ENCODE measurements around the gene UBAP2. TPM values are rescaled to one million over a fixed set of nuclear protein-coding genes. Genes with fewer than 3 reads are reported as not detected.

Gene UBAP2
- total RNA-seq, 2 experiments from 2014 or later, result 24.7 to 26.5 TPM

DNA sequence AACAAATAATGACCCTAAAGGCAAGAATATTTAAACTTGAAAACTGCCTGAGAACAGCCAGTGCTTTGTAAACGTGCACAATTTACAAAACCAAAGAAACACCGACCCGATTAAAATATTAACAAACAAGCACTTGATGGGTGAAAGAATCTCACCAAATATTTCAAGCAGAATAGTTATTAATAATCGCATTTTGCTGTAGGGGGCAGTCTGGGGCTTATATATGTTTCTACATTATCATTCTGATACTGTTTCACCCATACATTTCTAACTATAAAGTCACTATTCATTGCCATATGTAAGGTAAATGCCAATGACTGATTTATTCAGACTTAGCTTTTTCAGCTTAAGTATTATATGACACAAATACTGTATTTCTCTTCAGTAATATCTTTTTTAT lies 37.7 kb downstream of the UBAP2 start:
- POLR2A ChIA-PET, result no interaction called here
- Histone ChIP-seq H3K9me3 (ENCODE audit: control insufficient read depth in 1 of 2, insufficient read depth in 1 of 2, low read length in 2 of 2) (no peaks in the 10 kb centered on the region), H3K27me3 (ENCODE audit: control insufficient read depth in 1 of 2, insufficient read depth in 2 of 2, low read length in 2 of 2) (no peaks in the 10 kb centered on the region), H3K4me1 (ENCODE audit: insufficient read depth, low read length) (no peaks in the 10 kb centered on the region), H3K4me3 (ENCODE audit: low read length) (no peak overlapping the region), H3K36me3 (ENCODE audit: insufficient read depth, low read length) (peaks cover 17% of the 10 kb centered on the region), H3K27ac (ENCODE audit: low read depth in 1 of 2, low read length in 2 of 2) (no peak overlapping the region)
- CTCF ChIA-PET, result interaction anchor here (0.6 to 1.4 kb wide), 2 partner anchors 63 to 257 kb away, joined by 3 read pairs; no protein-coding TSS in a partner anchor
- Mint-ChIP-seq H3K27ac (no peak overlapping the region), H3K9me3 (no peaks in the 10 kb centered on the region), H3K4me3 (no peak overlapping the region), H3K4me1 (ENCODE audit: low read depth) (no peaks in the 10 kb centered on the region), H3K36me3 (ENCODE audit: low read depth) (peaks cover 55% of the 10 kb centered on the region), H3K27me3 (no peaks in the 10 kb centered on the region)
- peak; percentile 48 for ATAC-seq (ENCODE audit: poor library complexity)
- DNase-seq, result peak in 4 of 14 experiments; percentile 15 to 43 (median 40)
- intact Hi-C loops (cut with DNase I, micrococcal nuclease), result loop anchor here (1.0 to 10.0 kb wide), 5 partner anchors 61 to 364 kb away; partner anchors contain the start of gene MYORG (in 1 of the 2)
- peak; percentile 46 for TF ChIP-seq CTCF (IDR thresholded peaks at IDR 0.05)

DNA sequence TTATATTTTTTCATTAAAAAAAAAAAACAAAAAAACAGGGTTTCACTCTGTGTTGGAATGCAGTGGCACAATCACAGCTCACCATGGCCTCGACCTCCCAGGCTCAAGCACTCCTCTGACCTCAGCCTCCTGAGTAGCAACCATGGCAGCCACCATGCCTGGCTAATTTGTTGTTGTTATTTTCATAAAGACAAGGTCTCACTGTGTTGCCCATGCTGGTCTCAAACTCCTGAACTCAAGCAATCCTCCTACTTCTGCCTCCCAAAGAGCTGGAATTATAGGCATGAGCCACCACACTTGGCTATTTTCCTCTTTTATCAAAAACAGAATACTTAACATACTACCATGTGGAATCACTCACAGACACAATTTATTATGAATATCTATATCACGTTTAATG lies 46.7 kb downstream of the UBAP2 start:
- CTCF ChIA-PET, result no interaction called here
- H3K4me3 Mint-ChIP-seq, result no peak overlapping the region

DNA sequence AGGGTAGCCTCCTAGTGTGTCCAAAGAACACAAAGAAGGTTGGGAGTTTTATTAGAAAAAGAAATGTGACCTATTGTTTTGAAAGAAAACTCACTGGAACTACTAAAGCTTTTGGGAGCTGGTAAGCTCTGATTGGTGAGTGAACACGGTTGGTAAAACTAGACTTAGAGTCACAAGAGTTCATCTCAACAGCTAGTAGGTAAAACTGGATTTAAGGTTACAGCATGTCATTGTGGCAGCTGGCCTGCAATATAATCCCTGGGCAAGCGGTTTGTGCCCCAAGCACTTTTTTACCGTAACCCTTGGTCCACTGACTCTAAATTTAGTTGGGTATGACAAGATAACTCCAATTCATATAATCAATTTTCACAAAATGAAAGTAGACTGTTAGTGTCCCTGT lies 47.4 kb downstream of the UBAP2 start:
- Histone ChIP-seq H3K27me3 (ENCODE audit: control insufficient read depth in 1 of 2, insufficient read depth in 2 of 2, low read length in 2 of 2) (no peaks in the 10 kb centered on the region), H3K36me3 (ENCODE audit: insufficient read depth, low read length) (peaks cover 25% of the 10 kb centered on the region), H3K4me3 (ENCODE audit: low read length) (no peak overlapping the region), H3K9me3 (ENCODE audit: control insufficient read depth in 1 of 2, insufficient read depth in 1 of 2, low read length in 2 of 2) (no peaks in the 10 kb centered on the region), H3K27ac (ENCODE audit: low read depth in 1 of 2, low read length in 2 of 2) (no peak overlapping the region), H3K4me1 (ENCODE audit: insufficient read depth, low read length) (no peaks in the 10 kb centered on the region)
- H3K4me1 Mint-ChIP-seq (ENCODE audit: low read depth), result no peaks in the 10 kb centered on the region
- TF ChIP-seq CTCF (IDR thresholded peaks at IDR 0.05), result no peak
- ChIA-PET POLR2A (no interaction called here), CTCF (no interaction called here)
- DNase-seq, result no peak
- H3K27ac Mint-ChIP-seq, result no peak overlapping the region
- H3K4me3 Mint-ChIP-seq, result no peak overlapping the region
- intact Hi-C loops (cut with DNase I, micrococcal nuclease), result loop anchor here in 1 of 2 experiments (5.0 kb wide), 1 partner anchor 36 kb away; no protein-coding TSS in a partner anchor
- no peaks in the 10 kb centered on the region for H3K9me3 Mint-ChIP-seq
- no peaks in the 10 kb centered on the region for H3K27me3 Mint-ChIP-seq
- ATAC-seq (ENCODE audit: poor library complexity), result no peak
- peaks cover 47% of the 10 kb centered on the region for H3K36me3 Mint-ChIP-seq (ENCODE audit: low read depth)

More for the DNA sequence above, 46.7 kb downstream of the UBAP2 start:
- ATAC-seq (ENCODE audit: poor library complexity), result no peak
- Mint-ChIP-seq H3K27ac (no peak overlapping the region), H3K36me3 (ENCODE audit: low read depth) (peaks cover 47% of the 10 kb centered on the region), H3K27me3 (no peaks in the 10 kb centered on the region), H3K4me1 (ENCODE audit: low read depth) (no peaks in the 10 kb centered on the region), H3K9me3 (no peaks in the 10 kb centered on the region)
- Histone ChIP-seq H3K9me3 (ENCODE audit: control insufficient read depth in 1 of 2, insufficient read depth in 1 of 2, low read length in 2 of 2) (no peaks in the 10 kb centered on the region), H3K4me1 (ENCODE audit: insufficient read depth, low read length) (no peaks in the 10 kb centered on the region), H3K4me3 (ENCODE audit: low read length) (no peak overlapping the region), H3K27ac (ENCODE audit: low read depth in 1 of 2, low read length in 2 of 2) (no peak overlapping the region), H3K36me3 (ENCODE audit: insufficient read depth, low read length) (peaks cover 24% of the 10 kb centered on the region), H3K27me3 (ENCODE audit: control insufficient read depth in 1 of 2, insufficient read depth in 2 of 2, low read length in 2 of 2) (no peaks in the 10 kb centered on the region)
- no peak for DNase-seq
- no peak for TF ChIP-seq CTCF (IDR thresholded peaks at IDR 0.05)
- POLR2A ChIA-PET, result no interaction called here
- intact Hi-C loops (cut with DNase I, micrococcal nuclease), result loop anchor here in 1 of 2 experiments (5.0 kb wide), 1 partner anchor 35 kb away; no protein-coding TSS in a partner anchor
